ENCODE results near the gene NRG3. TPM values are rescaled to one million over a fixed set of nuclear protein-coding genes. Genes with fewer than 3 reads are reported as not detected.

NRG3 gene
- total RNA-seq, 4 donors from 2014 or later = 0.32 to 1.4 TPM; not detected in 2

DNA sequence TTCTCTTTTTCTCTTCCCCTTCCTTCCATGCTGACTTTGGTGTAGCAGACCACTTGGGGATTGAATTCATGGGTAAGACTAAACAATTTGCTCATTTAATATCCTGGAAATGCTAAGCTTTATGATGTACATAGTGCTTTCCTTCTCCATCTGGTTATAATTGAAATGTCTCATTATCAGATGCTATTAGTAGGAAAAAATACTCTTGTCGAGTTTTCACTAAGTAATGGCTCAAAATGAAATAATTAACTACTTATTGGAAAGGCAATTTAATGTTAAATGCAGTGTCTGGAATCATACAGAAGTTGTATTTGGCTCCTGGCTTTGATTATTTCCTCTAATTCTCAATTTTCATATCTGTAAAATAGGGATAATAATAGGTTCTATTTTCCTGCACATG, 990.4 kb downstream of the NRG3 start:
- Histone ChIP-seq H3K27me3 (no peaks in the 10 kb centered on the region), H3K4me1 (no peaks in the 10 kb centered on the region), H3K27ac (no peak overlapping the region), H3K4me3 (no peak overlapping the region), H3K36me3 (no peaks in the 10 kb centered on the region), H3K9me3 (no peaks in the 10 kb centered on the region)
- TF ChIP-seq POLR2A (IDR thresholded peaks at IDR 0.05) (no peak), POLR2AphosphoS5 (IDR thresholded peaks at IDR 0.05) (no peak), EP300 (IDR thresholded peaks at IDR 0.05; ENCODE audit: low read depth) (no peak)
- TF ChIP-seq, protein P1, sequence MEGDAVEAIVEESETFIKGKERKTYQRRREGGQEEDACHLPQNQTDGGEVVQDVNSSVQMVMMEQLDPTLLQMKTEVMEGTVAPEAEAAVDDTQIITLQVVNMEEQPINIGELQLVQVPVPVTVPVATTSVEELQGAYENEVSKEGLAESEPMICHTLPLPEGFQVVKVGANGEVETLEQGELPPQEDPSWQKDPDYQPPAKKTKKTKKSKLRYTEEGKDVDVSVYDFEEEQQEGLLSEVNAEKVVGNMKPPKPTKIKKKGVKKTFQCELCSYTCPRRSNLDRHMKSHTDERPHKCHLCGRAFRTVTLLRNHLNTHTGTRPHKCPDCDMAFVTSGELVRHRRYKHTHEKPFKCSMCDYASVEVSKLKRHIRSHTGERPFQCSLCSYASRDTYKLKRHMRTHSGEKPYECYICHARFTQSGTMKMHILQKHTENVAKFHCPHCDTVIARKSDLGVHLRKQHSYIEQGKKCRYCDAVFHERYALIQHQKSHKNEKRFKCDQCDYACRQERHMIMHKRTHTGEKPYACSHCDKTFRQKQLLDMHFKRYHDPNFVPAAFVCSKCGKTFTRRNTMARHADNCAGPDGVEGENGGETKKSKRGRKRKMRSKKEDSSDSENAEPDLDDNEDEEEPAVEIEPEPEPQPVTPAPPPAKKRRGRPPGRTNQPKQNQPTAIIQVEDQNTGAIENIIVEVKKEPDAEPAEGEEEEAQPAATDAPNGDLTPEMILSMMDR (IDR thresholded peaks at IDR 0.05) = no peak
- DNase-seq = no peak
- 20 to 36% methylated on average over 1 of the region's 1 CpG for WGBS, 2 donors (ENCODE audit: low coverage in 1 of 2)
- intact Hi-C loops (cut with DNase I; ENCODE audit: low total_unique reads) = no loop called here
- in situ Hi-C loops (cut with MboI; ENCODE audit: low pct_ligation_motif_present in 1 of 4, low pct_unique_long_range_greater_than_20kb in 1 of 4, low sequenced_read_pairs in 3 of 4) = no loop called here

DNA sequence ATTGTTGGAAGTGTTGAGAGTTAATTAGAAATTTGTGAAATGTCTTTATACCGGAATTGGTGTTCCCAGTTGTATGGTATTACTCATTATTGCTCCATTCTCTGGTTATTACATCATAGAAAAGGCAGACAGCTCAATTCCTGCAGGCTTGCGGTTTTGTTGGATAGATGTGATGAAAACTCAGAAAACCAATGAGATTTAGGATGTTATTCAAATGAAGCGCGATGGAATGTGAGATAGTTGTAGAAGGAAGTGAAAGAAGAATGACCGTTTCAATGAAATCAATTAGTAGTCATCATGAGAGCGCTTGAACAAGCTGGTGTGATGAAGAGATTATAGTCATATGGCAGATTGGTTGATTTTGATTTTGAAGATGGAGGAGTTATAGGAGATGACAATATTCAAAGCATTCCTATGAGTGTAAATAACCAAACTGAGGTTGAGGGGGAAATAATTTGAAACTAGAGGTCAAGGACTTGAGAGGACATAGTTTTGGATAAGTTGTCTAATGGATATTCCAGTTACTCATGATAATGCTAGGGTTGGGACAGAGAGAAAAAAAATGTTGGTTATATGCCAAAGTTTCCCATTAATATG, 991.5 kb downstream of the NRG3 start:
- in situ Hi-C loops (cut with MboI; ENCODE audit: low pct_ligation_motif_present in 1 of 4, low pct_unique_long_range_greater_than_20kb in 1 of 4, low sequenced_read_pairs in 3 of 4) = no loop called here
- intact Hi-C loops (cut with DNase I; ENCODE audit: low total_unique reads) = no loop called here
- 70 to 75% methylated on average over 6 of the region's 6 CpGs for WGBS, 2 donors (ENCODE audit: low coverage in 1 of 2)

DNA sequence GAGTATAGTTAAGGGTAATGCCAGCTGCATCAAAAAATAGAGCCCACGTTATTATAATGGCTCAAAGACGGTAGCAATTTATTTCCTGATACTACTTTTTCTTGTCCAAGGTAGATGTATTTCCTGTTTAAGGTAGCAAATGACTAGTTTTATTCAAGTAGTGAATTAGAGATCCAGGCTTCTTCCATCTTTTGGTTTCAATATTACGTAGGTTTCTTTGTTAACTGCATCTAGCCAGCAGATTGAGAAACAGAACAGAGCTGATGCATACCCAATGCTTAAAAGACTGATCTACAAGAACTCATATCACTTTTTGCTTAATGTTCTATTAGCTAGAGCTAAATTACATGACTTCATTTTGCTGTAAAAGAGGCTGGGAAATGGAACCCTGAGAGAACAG, 992.1 kb downstream of the NRG3 start:
- Histone ChIP-seq H3K4me3 (no peak overlapping the region), H3K4me1 (no peaks in the 10 kb centered on the region), H3K9me3 (no peaks in the 10 kb centered on the region), H3K27ac (no peak overlapping the region), H3K36me3 (no peaks in the 10 kb centered on the region), H3K27me3 (no peaks in the 10 kb centered on the region)
- TF ChIP-seq, protein P1 (IDR thresholded peaks at IDR 0.05) = no peak
- TF ChIP-seq POLR2AphosphoS5 (IDR thresholded peaks at IDR 0.05) (no peak), POLR2A (IDR thresholded peaks at IDR 0.05) (no peak), EP300 (IDR thresholded peaks at IDR 0.05; ENCODE audit: low read depth) (no peak)
- WGBS, 2 donors (ENCODE audit: low coverage in 1 of 2) = 81 to 82% methylated on average over 3 of the region's 3 CpGs
- intact Hi-C loops (cut with DNase I; ENCODE audit: low total_unique reads) (no loop called here), in situ Hi-C loops (cut with MboI; ENCODE audit: low pct_ligation_motif_present in 1 of 4, low pct_unique_long_range_greater_than_20kb in 1 of 4, low sequenced_read_pairs in 3 of 4) (no loop called here)
- no peak for DNase-seq

More for the DNA sequence above, 991.5 kb downstream of the NRG3 start:
- Histone ChIP-seq H3K27me3 (no peaks in the 10 kb centered on the region), H3K4me3 (no peak overlapping the region), H3K36me3 (no peaks in the 10 kb centered on the region), H3K4me1 (no peaks in the 10 kb centered on the region), H3K27ac (no peak overlapping the region), H3K9me3 (no peaks in the 10 kb centered on the region)
- no peak for DNase-seq
- no peak for TF ChIP-seq POLR2AphosphoS5 (IDR thresholded peaks at IDR 0.05)
- TF ChIP-seq, protein P1 (IDR thresholded peaks at IDR 0.05) = no peak
- TF ChIP-seq POLR2A (IDR thresholded peaks at IDR 0.05) = no peak
- no peak for TF ChIP-seq EP300 (IDR thresholded peaks at IDR 0.05; ENCODE audit: low read depth)

DNA sequence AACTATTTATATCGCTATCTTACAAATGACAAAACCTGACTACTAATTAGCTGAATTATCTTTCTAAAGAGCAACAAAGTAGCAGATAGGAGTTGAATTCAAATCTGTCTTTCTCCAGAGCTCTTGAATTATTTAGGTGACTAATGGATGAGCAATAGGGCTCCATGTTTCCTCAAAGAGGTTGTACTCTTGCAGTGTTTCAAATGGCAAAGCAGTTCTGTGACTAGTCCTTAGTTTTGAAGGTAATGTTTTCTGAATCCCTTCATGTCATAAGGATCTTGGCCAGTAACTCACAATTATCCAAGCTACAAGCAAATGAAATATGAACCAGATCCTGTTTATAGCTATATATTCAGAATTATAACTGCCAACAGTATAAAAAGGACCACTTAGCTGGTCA, 999.7 kb downstream of the NRG3 start:
- Histone ChIP-seq H3K9me3 (no peaks in the 10 kb centered on the region), H3K4me3 (no peak overlapping the region), H3K27ac (no peak overlapping the region), H3K4me1 (no peaks in the 10 kb centered on the region), H3K36me3 (no peaks in the 10 kb centered on the region), H3K27me3 (no peaks in the 10 kb centered on the region)
- no peak for TF ChIP-seq EP300 (IDR thresholded peaks at IDR 0.05; ENCODE audit: low read depth)
- in situ Hi-C loops (cut with MboI; ENCODE audit: low pct_ligation_motif_present in 1 of 4, low pct_unique_long_range_greater_than_20kb in 1 of 4, low sequenced_read_pairs in 3 of 4) (no loop called here), intact Hi-C loops (cut with DNase I; ENCODE audit: low total_unique reads) (no loop called here)
- no peak for DNase-seq
- WGBS, 2 donors (ENCODE audit: low coverage in 1 of 2) = 89 to 98% methylated on average over 1 of the region's 1 CpG

DNA sequence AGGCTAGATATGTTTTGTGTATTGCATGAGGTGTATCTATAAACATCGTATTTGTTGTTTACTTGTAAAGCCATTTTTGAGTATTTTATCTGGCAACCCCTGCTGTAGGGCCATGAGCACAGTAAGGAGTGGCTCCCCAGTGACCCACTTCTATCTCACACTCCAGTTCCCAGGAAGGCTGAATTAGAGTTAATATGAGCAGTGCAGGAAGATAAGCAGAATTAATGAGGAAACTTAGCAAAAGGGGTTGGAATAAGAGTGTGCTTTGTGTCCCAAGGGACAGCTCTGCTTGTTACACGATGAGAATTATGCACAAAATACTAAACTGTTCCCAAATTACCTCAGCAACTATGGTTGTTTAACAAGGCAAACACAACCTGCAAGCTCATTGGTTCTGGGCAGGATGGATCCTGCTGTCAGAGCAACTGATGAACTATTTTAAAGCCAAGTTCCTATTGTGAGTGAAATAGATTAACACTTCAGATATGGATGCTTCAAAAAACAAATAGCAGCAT, 1005.8 kb downstream of the NRG3 start:
- 52 to 58% methylated on average over 2 of the region's 2 CpGs for whole genome bisulfite sequencing, 2 donors (ENCODE audit: low coverage in 1 of 2)
- DNase-seq = no peak
- Histone ChIP-seq H3K4me3 (no peak overlapping the region), H3K36me3 (no peaks in the 10 kb centered on the region), H3K4me1 (no peaks in the 10 kb centered on the region), H3K27me3 (no peaks in the 10 kb centered on the region), H3K9me3 (no peaks in the 10 kb centered on the region), H3K27ac (no peak overlapping the region)
- intact Hi-C loops (cut with DNase I; ENCODE audit: low total_unique reads) (no loop called here), in situ Hi-C loops (cut with MboI; ENCODE audit: low pct_ligation_motif_present in 1 of 4, low pct_unique_long_range_greater_than_20kb in 1 of 4, low sequenced_read_pairs in 3 of 4) (no loop called here)
- no peak for TF ChIP-seq POLR2A (IDR thresholded peaks at IDR 0.05)
- TF ChIP-seq EP300 (IDR thresholded peaks at IDR 0.05; ENCODE audit: low read depth) = no peak
- no peak for TF ChIP-seq POLR2AphosphoS5 (IDR thresholded peaks at IDR 0.05)
- TF ChIP-seq, protein P1 (IDR thresholded peaks at IDR 0.05) = no peak

Measured in transverse colon (tissue), 4 donors.